IMR-90 (cell line): ENCODE data around the gene HDAC9. TPM values are rescaled to one million over a fixed set of nuclear protein-coding genes. Genes with fewer than 3 reads are reported as not detected.

Experiments used
- ATAC-seq: fragments of 200-7000 bp; cut with Tn5 transposase; 2 replicates; pipeline ENCODE4 v1.9.1; 2020; ENCODE audit warnings: low read depth, mild to moderate bottlenecking, moderate library complexity
- BruUV-seq: library from RNA; stranded (reverse); fragments of 400-500 nt; replicated peaks from 2 replicates; lab custom pipeline; 2021; lab: Mats Ljungman, UMichigan
- CTCF ChIA-PET: fragments of 300-600 bp; formaldehyde crosslinking; extraction: SDS; loops from one replicate; lab custom pipeline; 2021; ENCODE audit warnings: antibody characterized with exemption; lab: Yijun Ruan, JAX
- POLR2A ChIA-PET: fragments of 300-600 bp; sonication (Branson Sonifier 250); formaldehyde crosslinking; loops from one replicate; lab custom pipeline; 2022; ENCODE audit warnings: antibody characterized with exemption; ENCODE audit not compliant: unreplicated experiment; lab: Charles Lee
- DNase-seq: peaks from one replicate; pipeline ENCODE4 v3.0.0; 2013
- H2AFZ ChIP-seq: replicated peaks from 2 replicates; pipeline ENCODE3; 2013; ENCODE audit warnings: low read length, mild to moderate bottlenecking; ENCODE audit not compliant: poor library complexity
- H2AK5ac ChIP-seq: 2 replicates; pipeline ENCODE4 v1.6.1; 2013; ENCODE audit warnings: low read depth, low read length, inconsistent platforms
- H2AK9ac ChIP-seq: replicated peaks from 2 replicates; pipeline ENCODE3; 2013; ENCODE audit warnings: mild to moderate bottlenecking, low read depth, low read length, moderate library complexity; ENCODE audit not compliant: poor library complexity
- H2BK120ac ChIP-seq: 2 replicates; pipeline ENCODE4 v1.6.1; 2013; ENCODE audit warnings: low read depth, low read length, inconsistent platforms
- H2BK15ac ChIP-seq: 3 replicates; pipeline ENCODE4 v1.6.1; 2013; ENCODE audit warnings: low read depth, low read length, inconsistent platforms
- H2BK20ac ChIP-seq: 2 replicates; pipeline ENCODE4 v1.6.1; 2013; ENCODE audit warnings: low read depth, mild to moderate bottlenecking, inconsistent platforms, low read length, moderate library complexity
- H2BK5ac ChIP-seq: 2 replicates; pipeline ENCODE4 v1.6.1; 2013; ENCODE audit warnings: mild to moderate bottlenecking, low read depth, low read length, inconsistent platforms; ENCODE audit not compliant: poor library complexity, severe bottlenecking
- H3K14ac ChIP-seq: replicated peaks from 2 replicates; pipeline ENCODE4 v1.6.1; 2013; ENCODE audit warnings: low read depth, low read length, inconsistent platforms
- H3K18ac ChIP-seq: 2 replicates; pipeline ENCODE4 v1.6.1; 2013; ENCODE audit warnings: low read depth, low read length, control low read depth
- H3K23ac ChIP-seq: 2 replicates; pipeline ENCODE4 v1.6.1; 2013; ENCODE audit warnings: low read depth, low read length, inconsistent platforms
- H3K27ac ChIP-seq: 2 replicates; pipeline ENCODE4 v1.5.1; 2013; ENCODE audit warnings: mild to moderate bottlenecking, control low read depth, low read length; ENCODE audit not compliant: insufficient read depth
- H3K27me3 ChIP-seq: 2 replicates; pipeline ENCODE4 v1.6.1; 2013; ENCODE audit warnings: low read length; ENCODE audit not compliant: control insufficient read depth, insufficient read depth
- H3K36me3 ChIP-seq: 2 replicates; pipeline ENCODE4 v1.6.1; 2013; ENCODE audit warnings: low read length, mixed read lengths; ENCODE audit not compliant: control insufficient read depth, insufficient read depth
- H3K4ac ChIP-seq: 2 replicates; pipeline ENCODE4 v1.6.1; 2013; ENCODE audit warnings: low read depth, low read length, inconsistent platforms
- H3K4me1 ChIP-seq: 2 replicates; pipeline ENCODE4 v1.6.1; 2013; ENCODE audit warnings: low read length, mixed read lengths; ENCODE audit not compliant: control insufficient read depth, insufficient read depth
- H3K4me2 ChIP-seq: 2 replicates; pipeline ENCODE4 v1.6.1; 2013; ENCODE audit warnings: low read depth, mild to moderate bottlenecking, control low read depth, low read length, moderate library complexity
- H3K4me3 ChIP-seq: 2 replicates; pipeline ENCODE4 v1.5.1; 2013; ENCODE audit warnings: low read depth, mild to moderate bottlenecking, control low read depth, low read length, moderate library complexity; ENCODE audit not compliant: insufficient read depth
- H3K56ac ChIP-seq: 2 replicates; pipeline ENCODE4 v1.6.1; 2013; ENCODE audit warnings: low read length, inconsistent platforms; ENCODE audit not compliant: insufficient read depth; ENCODE audit errors: extremely low read depth
- H3K79me1 ChIP-seq, 2 experiments: 2 replicates each; pipeline ENCODE4 v1.6.1; 2013; ENCODE audit warnings: low read length in 2 of 2, inconsistent platforms in 1 of 2, low read depth in 1 of 2
- H3K9ac ChIP-seq: 2 replicates; pipeline ENCODE4 v1.6.1; 2013; ENCODE audit warnings: low read depth, low read length, control low read depth
- H3K9me1 ChIP-seq: 2 replicates; pipeline ENCODE4 v1.6.1; 2013; ENCODE audit warnings: low read length, inconsistent platforms; ENCODE audit not compliant: insufficient read depth
- H3K9me3 ChIP-seq: 2 replicates; pipeline ENCODE4 v1.6.1; 2013; ENCODE audit warnings: low read length; ENCODE audit not compliant: control insufficient read depth, insufficient read depth
- H4K20me1 ChIP-seq: 2 replicates; pipeline ENCODE4 v1.6.1; 2013; ENCODE audit warnings: low read length, inconsistent platforms; ENCODE audit not compliant: insufficient read depth
- H4K5ac ChIP-seq: 2 replicates; pipeline ENCODE4 v1.6.1; 2013; ENCODE audit warnings: mild to moderate bottlenecking, low read depth, low read length, control low read depth
- H4K8ac ChIP-seq, 2 experiments: 2 replicates each; pipeline ENCODE4 v1.6.1; 2013; ENCODE audit warnings: low read depth in 2 of 2, low read length in 2 of 2, control low read depth in 1 of 2, inconsistent platforms in 1 of 2
- H4K91ac ChIP-seq: 2 replicates; pipeline ENCODE4 v1.6.1; 2013; ENCODE audit warnings: low read depth, low read length, inconsistent platforms; ENCODE audit not compliant: insufficient read depth
- BHLHE40 ChIP-seq: fragments of 150-350 bp; IDR thresholded peaks from 2 replicates; pipeline ENCODE4 v1.6.1; 2016; ENCODE audit warnings: mild to moderate bottlenecking, low read depth, low read length
- CEBPB ChIP-seq: IDR thresholded peaks from 2 replicates; pipeline ENCODE4 v1.6.1; 2012; ENCODE audit warnings: low read depth, low read length, improper control_type of control experiment
- FOS ChIP-seq: fragments of 150-350 bp; IDR thresholded peaks from 2 replicates; pipeline ENCODE4 v1.6.1; 2016; ENCODE audit warnings: low read depth, low read length
- MAZ ChIP-seq: IDR thresholded peaks from 2 replicates; pipeline ENCODE4 v1.6.1; 2012; ENCODE audit warnings: low read depth, mild to moderate bottlenecking, low read length, improper control_type of control experiment, moderate library complexity, borderline replicate concordance
- MXI1 ChIP-seq: IDR thresholded peaks from 2 replicates; pipeline ENCODE4 v1.6.1; 2012; ENCODE audit warnings: low read depth, mild to moderate bottlenecking, low read length, moderate library complexity, borderline replicate concordance
- NFE2L2 ChIP-seq: fragments of 150-350 bp; IDR thresholded peaks from 2 replicates; pipeline ENCODE4 v1.6.1; 2016; ENCODE audit warnings: low read depth, mild to moderate bottlenecking, low read length
- POLR2A ChIP-seq: IDR thresholded peaks from 2 replicates; pipeline ENCODE4 v1.6.1; 2012; ENCODE audit warnings: mild to moderate bottlenecking, low read depth, low read length
- WGBS, 2 experiments: methylation state at CpG; one replicate each; pipeline versions ENCODE4 v1.1.5 to v1.1.7; 2013; ENCODE audit warnings: missing lambda C conversion rate in 2 of 2; ENCODE audit not compliant: insufficient read length in 1 of 2; ENCODE audit errors: extremely low coverage in 2 of 2; 5-methylcytosine and 5-hydroxymethylcytosine counted together
- dilution Hi-C: fragments of 300-500 bp; cut with HindIII; formaldehyde crosslinking; loops from one replicate; pipeline ENCODE4 v1.14.3; 2018; ENCODE audit warnings: low sequenced_read_pairs; ENCODE audit not compliant: unreplicated experiment
- in situ Hi-C: fragments of 300-500 bp; cut with MboI; formaldehyde crosslinking; loops from 3 replicates; pipeline ENCODE4 v1.14.3; 2019; ENCODE audit warnings: low sequenced_read_pairs, inconsistent platforms, mixed read lengths
- intact Hi-C: fragments of 100-400 bp; cut with micrococcal nuclease; formaldehyde crosslinking; loops from 2 replicates; pipeline ENCODE4 v1.10.0; 2022
- polyA plus RNA-seq, 3 experiments: library from polyadenylated mRNA; depleted of rRNA; stranded (reverse); fragments of >200 nt; gene quantifications; 2 replicates each; pipeline ENCODE4 v1.2.3, GENCODE V29; 2012; ENCODE audit warnings: low replicate concordance in 1 of 3
- total RNA-seq: library from RNA; depleted of rRNA; stranded (reverse); fragments of >200 nt; gene quantifications from 2 replicates; pipeline ENCODE4 v1.2.3, GENCODE V29; 2012

Gene HDAC9
- total and polyA plus RNA-seq, 2 of the 4 experiments (the other 2 are of a cell fraction) = 4.3 to 24.7 TPM

DNA sequence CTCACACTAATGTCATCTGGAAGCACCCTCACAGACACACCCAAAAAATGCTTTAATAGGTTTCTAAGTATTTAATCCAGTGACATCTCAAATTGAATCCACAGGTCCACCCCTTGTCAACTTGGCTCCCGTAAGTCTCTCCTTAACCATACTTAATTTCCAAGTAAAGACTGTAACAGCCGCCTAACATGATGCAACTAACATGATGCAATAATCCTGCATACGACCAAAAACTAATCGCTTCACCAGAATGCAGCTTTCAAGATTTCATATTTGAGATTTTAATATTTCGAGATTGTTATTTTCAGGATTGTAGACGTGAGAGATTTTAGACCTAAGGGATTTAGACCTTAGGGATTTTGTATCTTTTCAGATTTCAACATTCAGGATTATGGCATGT, 3.7 kb upstream of the HDAC9 start:
- Histone ChIP-seq H3K23ac (no peak overlapping the region), H2AK9ac (no peak overlapping the region), H4K91ac (no peak overlapping the region), H3K9ac (no peak overlapping the region), H3K18ac (no peak overlapping the region), H3K4ac (no peak overlapping the region), H4K20me1 (no peaks in the 10 kb centered on the region), H3K79me1 (0 out of 4 replicates have a peak, but pooled peaks cover 0 to 4% of the 10 kb centered on the region in 2 experiments), H3K4me1 (no peaks in the 10 kb centered on the region; the same call in 1 of the 2 replicates), H3K14ac (no peak overlapping the region), H2BK20ac (no peak overlapping the region), H2BK120ac (no peak overlapping the region), H3K9me1 (no peaks in the 10 kb centered on the region; the same call in 1 of the 2 replicates), H2BK15ac (no peak overlapping the region), H4K8ac (no peak overlapping the region), H3K27ac (no peak overlapping the region), H3K56ac (no peak overlapping the region), H3K4me3 (no peak overlapping the region), H3K4me2 (no peak overlapping the region), H4K5ac (no peak overlapping the region), H3K36me3 (no peaks in the 10 kb centered on the region), H3K27me3 (no peaks in the 10 kb centered on the region), H2BK5ac (no peak overlapping the region), H2AFZ (no peak overlapping the region), H3K9me3 (no peaks in the 10 kb centered on the region), H2AK5ac (no peak overlapping the region)
- TF ChIP-seq MXI1 = no peak
- peak; percentile 76 for TF ChIP-seq CEBPB
- TF ChIP-seq BHLHE40 = no peak
- TF ChIP-seq FOS = no peak
- TF ChIP-seq MAZ = no peak
- TF ChIP-seq NFE2L2 = no peak
- TF ChIP-seq POLR2A = no peak
- in situ Hi-C loops = no loop called here
- WGBS, 2 experiments = 100% methylated on average over 1 of the region's 6 CpGs; no CpG with 5 or more reads in 1 of the 2 experiments
- intact Hi-C loops = no loop called here
- CTCF ChIA-PET = no interaction called here
- dilution Hi-C loops = no loop called here
- ATAC-seq = no peak
- no TSS peak for BruUV-seq
- POLR2A ChIA-PET = no interaction called here
- DNase-seq = no peak
